Measurements from ENCODE around the gene LRRN3. TPM values are rescaled to one million over a fixed set of nuclear protein-coding genes. Genes with fewer than 3 reads are reported as not detected.

LRRN3 gene
- total RNA-seq, 1 donor from 2014 or later = 1.7 TPM

GRCh38 chr7:111159426-111159825 lies 68.5 kb downstream of the LRRN3 start:
- no peak for DNase-seq (ENCODE audit: low spot score, unreplicated experiment)
- Mint-ChIP-seq H3K4me3 (ENCODE audit: low read depth) (no peak overlapping the region), H3K9me3 (ENCODE audit: low read depth) (peaks cover 8% of the 10 kb centered on the region), H3K4me1 (ENCODE audit: low read depth) (peaks cover 5% of the 10 kb centered on the region), H3K27me3 (no peaks in the 10 kb centered on the region), H3K36me3 (ENCODE audit: insufficient read depth) (no peaks in the 10 kb centered on the region), H3K27ac (no peak overlapping the region)
- no peak for TF ChIP-seq CTCF (IDR thresholded peaks at IDR 0.05; ENCODE audit: unreplicated experiment)

GRCh38 chr7:111160297-111160696 lies 69.4 kb downstream of the LRRN3 start:
- DNase-seq (ENCODE audit: low spot score, unreplicated experiment) = no peak
- Mint-ChIP-seq H3K4me3 (ENCODE audit: low read depth) (no peak overlapping the region), H3K27me3 (no peaks in the 10 kb centered on the region), H3K9me3 (ENCODE audit: low read depth) (peaks cover 8% of the 10 kb centered on the region), H3K4me1 (ENCODE audit: low read depth) (peaks cover 5% of the 10 kb centered on the region), H3K36me3 (ENCODE audit: insufficient read depth) (no peaks in the 10 kb centered on the region), H3K27ac (no peak overlapping the region)
- TF ChIP-seq CTCF (IDR thresholded peaks at IDR 0.05; ENCODE audit: unreplicated experiment) = no peak

GRCh38 chr7:111162692-111163091 lies 71.8 kb downstream of the LRRN3 start:
- H3K4me1 Mint-ChIP-seq (ENCODE audit: low read depth) = peaks cover 5% of the 10 kb centered on the region
- no peak for TF ChIP-seq CTCF (IDR thresholded peaks at IDR 0.05; ENCODE audit: unreplicated experiment)
- H3K36me3 Mint-ChIP-seq (ENCODE audit: insufficient read depth) = no peaks in the 10 kb centered on the region
- H3K27ac Mint-ChIP-seq = no peak overlapping the region
- no peak overlapping the region for H3K4me3 Mint-ChIP-seq (ENCODE audit: low read depth)
- no peaks in the 10 kb centered on the region for H3K9me3 Mint-ChIP-seq (ENCODE audit: low read depth)
- no peaks in the 10 kb centered on the region for H3K27me3 Mint-ChIP-seq
- DNase-seq (ENCODE audit: low spot score, unreplicated experiment) = no peak

GRCh38 chr7:111164442-111164841 lies 73.5 kb downstream of the LRRN3 start:
- no peak overlapping the region for H3K4me3 Mint-ChIP-seq (ENCODE audit: low read depth)
- no peaks in the 10 kb centered on the region for H3K27me3 Mint-ChIP-seq
- no peaks in the 10 kb centered on the region for H3K36me3 Mint-ChIP-seq (ENCODE audit: insufficient read depth)
- H3K4me1 Mint-ChIP-seq (ENCODE audit: low read depth) = peaks cover 5% of the 10 kb centered on the region
- H3K9me3 Mint-ChIP-seq (ENCODE audit: low read depth) = no peaks in the 10 kb centered on the region
- TF ChIP-seq CTCF (IDR thresholded peaks at IDR 0.05; ENCODE audit: unreplicated experiment) = no peak
- no peak overlapping the region for H3K27ac Mint-ChIP-seq
- no peak for DNase-seq (ENCODE audit: low spot score, unreplicated experiment)

- Mint-ChIP-seq H3K4me3 (ENCODE audit: low read depth) (no peak overlapping the region), H3K9me3 (ENCODE audit: low read depth) (no peaks in the 10 kb centered on the region), H3K36me3 (ENCODE audit: insufficient read depth) (no peaks in the 10 kb centered on the region), H3K4me1 (ENCODE audit: low read depth) (peaks cover 2% of the 10 kb centered on the region), H3K27me3 (no peaks in the 10 kb centered on the region), H3K27ac (no peak overlapping the region)
- TF ChIP-seq CTCF (IDR thresholded peaks at IDR 0.05; ENCODE audit: unreplicated experiment) = no peak
- DNase-seq (ENCODE audit: low spot score, unreplicated experiment) = no peak
Measured at GRCh38 chr7:111168182-111168581, 77.3 kb downstream of the LRRN3 start.

Data from progenitor cell of endocrine pancreas (in vitro differentiated cells).